ENCODE measurements around the gene ANK3.
A peak's percentile ranks its signal among the peaks of the same experiment; 100 is the strongest.
"Not testable (repeated sequence)": the region's sequence is repeated elsewhere in the genome, so short reads cannot be mapped to it uniquely, and the experiment has no call there.

The ANK3 gene

DNA sequence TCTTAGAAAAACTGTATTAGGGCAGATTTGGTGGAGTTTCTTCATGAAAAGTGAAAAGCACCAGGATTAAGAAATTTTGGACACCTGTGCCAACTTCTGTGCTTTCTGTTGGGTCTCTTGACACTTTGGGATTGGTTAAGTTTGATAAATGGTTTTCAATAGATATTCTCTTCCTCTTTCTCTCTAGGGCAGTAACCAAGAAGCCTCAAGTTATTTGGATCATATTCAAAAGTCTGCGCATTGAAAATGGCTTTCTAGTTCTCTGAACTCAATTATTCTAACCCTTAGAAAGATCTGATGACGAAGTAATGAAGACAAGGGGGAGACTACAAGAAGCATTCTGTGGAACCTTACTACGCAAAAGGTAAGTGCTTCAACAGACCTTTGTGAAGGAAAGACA lies 339.3 kb downstream of the ANK3 start:
- DNase-seq, result no peak

DNA sequence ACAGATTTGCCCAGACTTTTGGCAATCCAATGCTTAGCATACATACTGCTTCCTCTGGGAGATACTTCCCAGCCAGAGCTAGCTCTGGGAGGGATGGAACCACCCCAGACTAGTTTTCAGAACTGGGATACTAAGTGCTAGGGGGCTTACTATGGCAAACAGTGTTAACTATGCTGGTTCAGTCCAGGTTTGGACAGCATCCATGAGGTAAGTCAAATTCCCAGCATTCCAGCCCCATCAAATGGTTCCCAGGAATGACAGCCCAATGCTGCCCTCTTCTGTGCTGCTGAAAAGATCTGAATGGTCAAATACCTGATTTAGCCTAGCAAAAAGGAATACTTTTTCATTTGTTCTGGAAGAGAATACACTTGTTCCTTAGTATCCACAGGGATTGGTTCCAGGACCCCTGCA lies 341.6 kb downstream of the ANK3 start:
- no peak for DNase-seq

DNA sequence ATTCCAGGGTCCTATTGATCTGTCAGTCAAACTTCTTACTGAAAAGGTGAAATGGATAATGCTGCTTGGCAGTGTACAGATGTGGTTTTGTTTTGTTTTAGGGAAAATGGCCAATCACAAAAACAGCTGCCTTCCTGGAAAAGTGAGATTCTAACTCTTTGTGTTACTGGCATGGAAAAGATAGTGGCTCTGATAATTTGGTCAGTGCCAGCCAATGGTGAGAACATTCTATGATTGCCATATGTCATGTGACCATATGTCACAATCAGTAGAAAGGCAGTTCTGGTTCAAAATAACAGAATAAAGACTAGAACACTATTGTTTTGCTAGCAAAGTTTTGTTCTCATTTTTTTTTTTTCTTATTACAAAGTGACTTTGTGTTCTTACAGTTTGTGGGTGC lies 344.1 kb downstream of the ANK3 start:
- DNase-seq, result no peak

DNA sequence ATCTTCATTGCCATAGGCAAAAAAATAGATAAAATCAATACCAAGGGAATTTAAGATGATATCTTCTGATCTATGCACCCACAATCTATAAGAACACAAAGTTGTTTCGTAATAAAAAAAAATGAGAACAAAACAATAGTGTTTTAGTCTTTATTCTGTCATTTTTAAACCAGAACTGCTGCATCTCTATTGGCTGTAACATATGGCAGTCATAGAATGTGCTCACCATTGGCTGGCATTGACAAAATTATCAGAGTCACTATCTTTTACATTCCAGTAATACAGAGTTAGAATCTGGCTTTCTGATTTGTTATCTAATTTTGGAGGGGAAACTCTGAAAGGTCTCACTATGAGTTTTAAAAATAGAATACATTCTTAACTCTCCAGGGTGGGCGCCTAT lies 344.7 kb downstream of the ANK3 start:
- DNase-seq, result no peak

DNA sequence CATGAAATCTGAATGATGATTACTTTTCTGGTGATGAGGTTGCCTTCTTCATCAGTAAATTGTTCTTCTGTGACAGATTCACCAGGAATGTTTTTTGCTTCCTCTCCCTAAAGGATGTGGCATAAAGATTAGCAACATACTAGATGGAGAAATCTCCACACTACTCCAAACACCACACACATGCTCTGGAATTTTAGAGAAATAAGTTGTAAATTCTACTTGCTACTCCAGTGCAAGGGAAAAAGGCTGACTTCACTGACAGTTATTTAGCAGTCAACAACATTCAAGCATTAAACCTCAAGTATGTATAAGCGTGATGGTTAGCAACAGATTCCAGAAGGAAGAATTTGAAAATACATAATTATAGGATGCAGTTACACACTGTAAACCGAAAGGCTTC lies 345.4 kb downstream of the ANK3 start:
- DNase-seq, result no peak

DNA sequence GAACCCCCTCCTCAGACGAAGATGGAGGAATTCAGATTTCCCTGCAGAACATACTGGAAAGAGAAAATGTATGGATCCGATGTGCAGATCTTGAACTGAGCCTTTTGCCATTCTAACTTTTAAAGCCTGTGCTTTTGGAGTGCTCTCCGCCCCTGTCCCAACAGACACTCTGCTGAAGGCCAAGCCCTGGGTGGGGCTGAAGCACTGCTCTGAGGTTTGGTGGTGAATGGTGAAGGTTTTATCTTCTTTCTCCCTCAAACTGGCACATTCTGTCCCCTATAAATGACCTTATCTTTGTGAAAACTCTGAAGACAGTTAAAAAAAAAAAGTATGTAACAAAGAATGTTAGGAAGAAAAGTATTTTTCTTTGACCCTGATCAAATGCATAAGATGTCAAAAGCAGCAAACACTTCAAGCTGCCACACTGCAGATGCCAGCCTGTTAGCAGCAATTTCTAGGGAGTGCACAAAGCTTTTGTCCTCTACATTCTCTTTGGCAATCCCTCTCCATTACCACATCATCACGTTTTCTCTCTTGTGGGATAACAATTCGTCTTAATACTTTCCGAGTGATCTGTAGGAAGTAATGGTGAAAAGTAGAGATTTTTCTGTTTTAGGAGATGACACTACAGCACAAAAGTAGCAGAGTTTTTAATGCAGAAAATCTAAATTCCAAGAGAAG lies 346.0 kb downstream of the ANK3 start:
- DNase-seq, result no peak

DNA sequence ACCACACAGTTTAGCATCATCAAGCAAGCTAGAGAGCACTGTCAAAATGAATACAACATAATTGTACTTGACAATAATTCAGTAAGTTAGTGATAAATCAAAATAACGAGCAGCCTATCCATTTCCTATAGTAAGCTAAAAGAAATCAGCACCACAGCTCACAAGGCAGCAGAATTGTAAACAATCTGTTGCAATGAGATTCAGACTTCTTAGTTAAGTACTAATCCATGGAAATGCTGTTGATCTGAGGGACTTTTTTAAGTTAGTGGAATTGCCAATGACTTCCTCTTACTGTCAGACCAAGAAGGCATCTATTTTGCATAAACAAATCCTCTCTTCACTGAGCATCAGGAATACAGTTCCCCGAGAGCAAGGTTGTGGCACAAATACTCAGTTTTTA lies 346.8 kb downstream of the ANK3 start:
- DNase-seq, result no peak

DNA sequence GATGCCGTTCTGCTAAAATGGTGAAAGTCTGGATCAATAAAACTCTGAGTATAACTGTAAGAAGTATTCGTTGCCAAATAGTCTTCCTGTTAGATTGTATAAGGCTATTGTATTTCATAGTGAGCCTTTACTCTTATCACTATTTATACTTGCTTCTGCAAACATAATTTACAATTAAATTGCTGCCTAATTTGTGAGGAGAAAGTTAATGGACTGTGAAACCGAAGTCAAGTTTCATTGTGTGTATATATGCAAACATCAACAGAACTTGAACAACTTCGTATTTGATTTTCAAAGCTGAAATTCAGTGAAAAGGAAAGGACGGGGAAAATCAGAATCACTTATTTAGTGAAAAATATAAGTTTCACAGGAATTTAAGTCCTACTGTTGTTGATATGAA lies 347.4 kb downstream of the ANK3 start:
- DNase-seq, result no peak

DNA sequence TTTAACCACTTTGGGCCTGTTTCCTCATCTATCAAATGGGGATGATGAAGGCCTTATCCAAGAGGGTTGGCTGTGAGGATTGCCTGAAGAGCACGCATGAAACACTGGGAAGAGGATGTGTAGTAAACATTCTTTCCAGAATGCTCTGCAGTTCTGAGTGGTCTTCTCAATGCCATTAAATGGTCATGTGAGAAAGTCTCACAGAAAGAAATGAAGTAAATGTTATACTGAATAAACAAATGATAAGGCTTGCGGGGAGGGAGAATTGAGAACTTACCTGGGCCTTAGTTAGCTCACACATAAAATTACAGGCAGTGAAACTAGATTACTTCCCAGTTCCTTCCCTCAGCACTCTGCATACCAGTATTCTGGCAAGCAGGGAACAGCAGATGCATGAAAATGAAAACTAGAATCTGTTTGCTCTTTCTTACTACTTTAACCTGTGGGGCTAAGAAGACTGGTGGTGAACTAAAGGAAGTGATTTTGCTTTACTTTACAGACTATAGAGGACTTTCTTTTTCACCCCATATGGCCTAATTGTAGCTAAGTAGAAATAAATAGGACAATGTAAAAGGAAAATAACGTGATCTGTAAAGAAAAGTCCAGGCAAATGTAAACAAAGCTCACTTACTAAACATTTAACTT lies 348.1 kb downstream of the ANK3 start:
- DNase-seq, result no peak

DNA sequence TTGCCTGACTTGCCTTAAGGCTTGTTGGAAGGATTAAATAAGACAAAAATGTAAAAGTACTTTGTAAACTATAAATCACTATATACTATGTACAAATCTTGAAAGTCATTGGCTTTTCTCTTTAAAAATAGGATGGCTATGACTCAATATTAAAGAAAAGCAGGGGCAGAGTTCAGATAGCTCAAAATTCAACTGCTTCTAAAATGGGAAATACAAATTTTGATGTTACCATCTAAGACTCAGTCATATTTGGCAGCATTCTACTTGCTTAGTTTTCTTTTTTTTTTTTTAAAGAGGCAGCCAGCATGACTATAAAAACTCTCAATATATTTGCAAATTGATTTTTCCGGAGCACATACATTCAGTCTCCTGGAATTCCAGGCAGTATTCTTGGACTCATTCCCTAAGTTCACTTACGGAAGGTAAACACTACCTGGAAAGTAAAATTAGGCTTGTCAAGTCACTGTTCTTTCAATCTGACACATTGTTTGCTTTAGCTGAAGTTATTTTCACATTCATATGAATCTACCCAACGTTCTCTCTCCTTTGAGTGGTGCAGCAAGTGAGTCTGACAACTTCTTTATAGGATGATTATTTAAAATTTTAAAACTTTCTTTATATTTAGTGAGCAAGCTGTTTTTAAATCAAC lies 349.5 kb downstream of the ANK3 start:
- no peak for DNase-seq

DNA sequence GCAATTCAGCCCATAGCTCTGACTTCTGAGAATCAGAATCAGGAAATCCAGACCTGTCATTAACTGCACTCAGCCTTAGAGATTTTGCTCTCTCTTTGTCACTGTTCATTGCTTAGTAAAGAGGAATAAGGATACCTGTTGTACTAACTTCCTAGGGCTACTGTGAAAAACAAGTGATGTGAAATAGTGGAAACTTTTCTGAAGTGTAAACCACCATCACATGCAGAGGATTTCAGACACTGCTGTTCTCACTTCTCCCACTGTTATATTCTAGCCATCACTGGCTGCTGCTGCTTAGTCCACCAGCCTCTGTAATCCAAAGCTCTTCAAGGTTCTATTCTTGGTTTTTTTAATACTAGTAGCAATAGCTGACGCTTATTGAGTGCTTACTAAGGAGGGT lies 353.7 kb downstream of the ANK3 start:
- no peak for DNase-seq

DNA sequence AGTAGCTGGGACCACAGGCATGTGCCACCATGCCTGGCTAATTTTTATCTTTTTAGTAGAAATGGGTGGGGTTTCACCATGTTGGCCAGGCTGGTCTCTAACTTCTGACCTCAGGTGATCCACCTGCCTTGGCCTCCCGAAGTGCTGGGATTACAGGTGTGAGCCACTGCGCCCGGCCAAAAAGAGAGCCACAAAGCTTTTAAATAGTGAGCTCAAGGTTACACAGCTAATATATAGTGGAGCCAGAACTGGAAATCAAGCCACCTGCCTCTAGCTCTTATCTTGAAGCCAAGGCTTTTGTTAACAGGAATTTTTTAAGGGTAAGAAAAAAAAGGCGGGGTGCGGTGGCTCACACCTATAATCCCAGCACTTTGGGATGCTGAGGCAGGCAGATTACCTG lies 354.3 kb downstream of the ANK3 start:
- DNase-seq, result not testable (repeated sequence)

DNA sequence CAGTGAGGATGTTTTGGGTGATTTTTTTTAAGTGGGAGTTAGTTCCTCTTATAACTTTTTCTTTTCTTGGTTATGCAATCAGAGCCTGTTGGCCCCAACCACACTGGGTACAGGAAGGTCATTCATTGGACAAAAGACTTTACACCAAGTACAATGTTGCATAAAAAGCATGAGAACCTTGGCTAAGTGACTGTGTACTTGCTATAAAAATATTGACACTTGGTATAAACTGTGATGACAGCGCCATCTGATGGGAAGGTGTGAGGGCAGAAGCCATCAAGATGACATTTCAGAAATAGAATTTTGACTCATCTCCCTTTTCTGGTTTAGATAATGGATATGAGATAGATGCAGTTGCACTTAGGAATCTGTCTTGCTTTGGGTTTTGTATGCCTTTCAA lies 357.0 kb downstream of the ANK3 start:
- DNase-seq, result peak; percentile 37

DNA sequence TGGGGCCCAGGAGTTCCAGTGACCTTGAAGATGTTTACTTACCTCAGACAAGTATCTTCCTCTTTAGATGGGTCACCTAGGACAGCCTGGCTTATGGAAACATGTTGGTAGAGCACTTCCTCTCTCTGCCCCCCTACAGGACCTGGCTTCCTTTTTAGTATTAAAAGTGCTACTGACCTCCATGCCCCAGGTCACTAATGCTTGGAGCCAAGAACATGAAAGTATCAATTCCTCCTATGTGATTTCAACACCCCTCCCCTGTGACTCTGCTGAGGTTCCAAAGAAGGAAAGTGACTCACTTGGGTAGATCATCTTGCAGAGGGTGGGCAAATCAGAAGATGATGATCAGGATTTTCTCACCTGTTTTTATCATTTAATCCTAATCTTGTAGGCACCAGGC lies 358.0 kb downstream of the ANK3 start:
- DNase-seq, result peak; percentile 13

DNA sequence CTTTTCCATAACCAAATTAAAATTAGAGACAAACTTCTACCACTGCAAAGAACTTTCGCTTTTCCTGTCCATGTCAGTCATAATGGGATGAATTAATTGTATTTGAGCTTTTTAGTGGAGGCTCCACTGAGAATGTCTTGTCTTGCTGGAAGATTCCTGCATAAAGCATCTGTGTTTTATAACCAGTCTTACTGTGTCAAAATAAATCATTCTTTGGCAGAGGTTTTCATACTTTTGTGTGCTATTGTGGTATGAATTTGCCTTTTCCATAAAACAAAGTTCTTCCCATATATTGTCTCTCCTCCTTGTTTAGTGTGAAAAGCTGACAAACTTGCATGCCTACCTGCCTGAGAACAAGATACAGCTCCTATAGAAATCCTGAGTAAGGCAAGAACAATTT lies 358.5 kb downstream of the ANK3 start:
- no peak for DNase-seq

DNA sequence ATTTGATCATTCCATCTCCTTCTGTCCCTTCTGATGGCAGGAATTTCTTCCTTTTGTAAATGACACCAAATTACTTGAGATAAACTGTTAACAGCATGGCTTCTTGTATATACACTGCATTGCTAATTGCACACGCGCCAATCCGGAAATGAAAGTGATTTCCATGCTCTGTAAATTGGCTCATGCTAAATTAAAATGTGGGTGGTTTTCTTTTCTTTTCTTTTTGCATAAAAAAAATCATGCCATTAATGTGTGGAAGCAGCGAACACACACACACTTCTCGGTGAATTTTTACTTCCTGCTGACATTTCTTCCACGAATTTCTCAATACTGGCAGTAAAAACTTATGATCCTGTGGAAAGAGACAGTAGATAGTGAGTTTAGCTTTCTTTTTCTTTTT lies 360.2 kb downstream of the ANK3 start:
- no peak for DNase-seq

DNA sequence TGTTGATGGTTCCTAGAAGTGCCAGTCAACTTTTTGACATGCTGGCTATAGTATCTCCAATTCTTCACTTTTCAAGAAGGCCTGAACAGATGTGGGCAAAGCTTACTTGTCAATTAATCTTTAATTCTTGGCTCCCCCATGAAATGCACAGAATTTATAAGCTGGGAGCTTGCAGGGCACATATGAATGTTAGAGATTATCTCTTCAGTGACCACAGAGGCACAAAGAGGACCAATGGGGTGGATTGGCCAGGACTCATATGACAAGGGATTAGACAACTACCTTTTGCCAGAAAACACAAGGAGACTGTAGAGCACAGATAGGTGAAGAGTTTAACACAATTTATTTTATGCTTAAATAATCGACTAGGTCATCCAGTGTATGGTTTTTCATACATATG lies 361.6 kb downstream of the ANK3 start:
- no peak for DNase-seq

DNA sequence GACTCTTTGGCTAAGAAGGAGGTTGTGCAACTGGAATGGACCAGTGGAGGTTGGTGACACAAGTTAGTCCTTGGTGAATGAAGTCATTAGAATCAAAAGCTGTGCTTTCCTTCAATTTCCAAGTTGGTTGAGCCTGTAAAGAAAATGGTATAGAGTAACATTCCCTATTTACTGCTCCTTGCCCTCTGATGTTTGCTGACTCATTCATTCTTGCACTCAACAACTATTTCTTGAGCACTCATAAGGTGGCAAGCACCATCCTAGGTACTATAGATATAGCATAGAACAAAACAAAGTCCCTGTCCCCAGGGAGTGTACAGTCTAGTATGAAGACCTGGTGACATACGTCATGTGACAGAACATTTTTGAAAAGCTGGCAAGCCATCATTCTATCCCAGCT lies 364.4 kb downstream of the ANK3 start:
- no peak for DNase-seq

DNA sequence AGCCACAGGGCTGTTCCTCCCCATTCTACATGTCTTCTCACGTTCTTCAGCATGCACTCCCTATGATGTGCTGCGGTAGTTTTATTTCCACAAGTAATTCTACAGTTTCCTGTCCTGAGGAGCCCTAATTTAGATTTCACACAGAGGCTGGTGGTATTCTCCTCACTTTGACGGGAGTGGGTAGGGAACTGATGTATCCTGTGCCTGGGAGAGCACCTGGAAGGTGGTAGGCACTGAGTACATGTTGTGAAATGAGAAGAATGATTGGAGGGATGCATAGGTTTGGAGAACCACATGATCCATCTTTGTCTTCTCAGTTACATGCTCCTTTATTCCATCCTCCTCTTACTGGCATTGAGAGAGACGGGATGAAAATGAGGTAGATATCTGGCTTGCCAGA lies 365.2 kb downstream of the ANK3 start:
- no peak for DNase-seq

DNA sequence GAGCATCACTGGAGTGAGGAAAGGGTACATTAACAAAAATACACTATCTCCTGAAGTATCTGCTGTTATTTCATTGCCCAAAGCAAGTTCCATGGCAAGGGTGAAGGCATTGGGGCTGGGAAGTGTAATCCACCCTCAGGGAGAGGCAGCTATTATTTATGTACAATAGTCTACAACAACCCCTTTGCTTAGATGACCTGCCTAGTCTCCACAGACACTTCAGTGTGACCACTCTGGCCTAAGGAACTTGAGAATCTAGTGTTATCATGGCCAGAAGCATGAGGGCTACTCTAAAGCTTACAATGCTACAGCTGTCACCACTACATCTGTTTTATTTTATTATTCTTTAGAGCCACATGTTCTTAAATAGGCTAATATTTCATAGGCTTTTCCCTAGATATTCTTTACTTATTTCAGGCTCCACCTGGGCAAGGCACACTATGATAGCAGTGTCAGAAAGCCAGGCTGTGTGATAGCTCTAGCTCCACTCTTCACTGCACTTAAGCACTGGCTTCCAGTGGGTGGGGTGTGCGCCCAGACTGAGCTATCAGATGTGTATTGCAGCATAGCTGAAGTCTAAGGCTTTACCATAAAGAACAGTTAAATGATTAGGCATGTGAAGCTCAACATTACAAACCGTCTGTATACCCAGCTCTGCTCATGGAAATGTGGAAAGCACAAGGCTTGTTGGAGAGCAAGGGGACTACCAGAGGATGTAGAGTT lies 366.4 kb downstream of the ANK3 start:
- no peak for DNase-seq

DNA sequence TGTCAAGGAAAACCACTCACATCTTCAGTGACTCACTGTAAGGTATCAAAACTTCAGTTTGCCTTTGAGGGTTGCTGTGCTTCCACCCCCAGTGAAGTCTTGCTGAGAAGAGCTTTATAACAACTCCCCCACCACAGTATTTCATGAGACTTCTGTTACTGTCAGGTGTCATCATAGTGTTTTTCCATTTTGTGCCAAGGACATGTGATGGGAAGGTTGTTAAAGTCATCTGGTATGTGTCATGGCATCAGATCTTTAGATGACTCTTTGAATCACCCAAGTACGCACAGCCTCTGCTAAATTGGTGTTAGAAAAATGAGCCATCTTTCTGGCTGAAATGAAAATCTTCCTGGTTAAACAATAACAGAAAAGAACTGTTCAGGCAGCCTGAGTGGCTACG lies 368.3 kb downstream of the ANK3 start:
- DNase-seq, result no peak

DNA sequence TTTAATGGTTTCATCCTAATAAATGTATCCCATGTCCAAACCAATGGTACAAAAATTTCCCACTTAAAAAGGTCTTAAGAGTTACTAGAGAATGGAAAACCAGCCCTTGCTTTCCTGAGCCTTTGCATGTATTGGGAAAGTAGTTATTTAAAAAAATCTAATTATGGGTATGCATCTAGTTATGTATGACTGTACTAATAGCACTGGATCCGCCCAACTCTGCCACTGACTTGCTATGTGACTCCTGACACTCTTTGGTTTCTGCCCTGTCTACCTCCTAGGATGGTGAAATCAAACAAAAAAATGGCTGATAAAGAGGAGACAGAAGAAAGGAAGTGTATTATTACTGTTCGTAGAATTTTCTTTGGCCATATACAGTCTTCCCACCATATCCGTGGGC lies 372.9 kb downstream of the ANK3 start:
- DNase-seq, result no peak

DNA sequence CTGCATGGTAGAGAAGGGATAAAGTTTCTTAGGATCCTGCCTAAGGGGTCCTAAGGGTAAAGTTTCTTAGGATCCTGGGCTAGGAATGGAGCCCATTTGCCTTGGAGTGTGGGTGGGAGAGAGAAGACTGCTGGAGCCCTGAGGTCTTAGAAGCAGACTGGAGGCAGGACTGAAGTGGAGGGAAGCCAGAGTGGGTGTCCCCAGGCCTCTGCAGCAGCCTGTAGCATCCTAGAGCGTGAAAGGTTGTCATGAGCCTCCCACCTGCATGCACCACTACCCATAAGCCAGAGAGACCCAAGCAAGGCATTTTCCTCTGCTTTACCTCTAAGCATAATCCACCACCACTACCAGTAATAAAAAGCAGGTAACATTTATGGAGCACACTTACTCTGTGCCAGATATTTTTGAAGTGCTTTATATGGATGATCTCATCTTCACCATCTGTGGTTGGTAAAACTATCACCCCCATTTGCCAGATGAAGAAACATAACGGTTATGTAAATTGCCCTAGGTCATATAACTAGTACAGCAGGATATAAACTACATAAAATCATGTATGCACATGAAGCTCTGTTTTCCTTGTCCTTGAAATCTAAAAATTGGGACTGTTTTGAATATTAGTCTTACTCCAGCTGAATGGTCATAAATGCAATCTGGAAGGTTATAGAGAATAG lies 379.8 kb downstream of the ANK3 start:
- DNase-seq, result no peak
